Left lung (tissue), 10 donors: ENCODE results near the gene SORBS1. TPM values are rescaled to one million over a fixed set of nuclear protein-coding genes. Genes with fewer than 3 reads are reported as not detected.

ENCODE experiments used
- ATAC-seq: fragments of 200-7000 bp; cut with Tn5 transposase; one replicate; pipeline ENCODE4 v1.9.1; 2020; ENCODE audit warnings: moderate library complexity
- DNase-seq, 4 donors: peaks; one replicate each; pipeline ENCODE4 v3.0.0-alpha.2; 2013 to 2020
- H3K27ac ChIP-seq, 2 donors: fragments of 200-600 bp; sonication (generic) in 1 of 2; one replicate each; pipeline versions ENCODE4 v1.5.0 to v1.8.0; 2020 to 2021
- H3K27me3 ChIP-seq, 2 donors: fragments of 200-600 bp; sonication (generic) in 1 of 2; one replicate each; pipeline versions ENCODE4 v1.5.0 to v1.8.0; 2020 to 2021
- H3K36me3 ChIP-seq, 2 donors: fragments of 200-600 bp; sonication (generic) in 1 of 2; one replicate each; pipeline versions ENCODE4 v1.5.0 to v1.8.0; 2020 to 2021
- H3K4me1 ChIP-seq, 2 donors: fragments of 200-600 bp; one replicate each; pipeline ENCODE4 v1.8.0; 2021
- H3K4me3 ChIP-seq, 2 donors: fragments of 200-600 bp; sonication (generic) in 1 of 2; one replicate each; pipeline versions ENCODE4 v1.5.0 to v1.8.0; 2020 to 2021; ENCODE audit warnings: mild to moderate bottlenecking in 1 of 2
- H3K9me3 ChIP-seq, 2 donors: fragments of 200-600 bp; sonication (generic) in 1 of 2; one replicate each; pipeline versions ENCODE4 v1.5.0 to v1.8.0; 2020 to 2021
- intact Hi-C, 2 donors: fragments of 100-400 bp; cut with DNase I; formaldehyde crosslinking; loops; one replicate each; pipeline versions ENCODE4 v1.11.2 to v1.14.2; 2022
- polyA plus RNA-seq, 6 donors: library from polyadenylated mRNA; unstranded; fragments of 120-200 nt; gene quantifications; one replicate each; pipeline ENCODE4 v1.2.1, GENCODE V29; 2013; ENCODE audit not compliant: insufficient read length in 6 of 6
- total RNA-seq, 2 donors: library from RNA; stranded (reverse); fragmentation: NEBNext Ultra II Directional; extraction: Animal tissue kit (Norgen Biotek cat#: 25700); gene quantifications; one replicate each; pipeline ENCODE4 v1.2.1, GENCODE V29; 2021
- TF ChIP-seq, protein P1 (sequence below), 2 donors: fragments of 200-600 bp; sonication (generic) in 1 of 2; IDR thresholded peaks; one replicate each; pipeline versions ENCODE4 v1.5.0 to v1.8.0; 2021; ENCODE audit warnings: antibody characterized with exemption in 2 of 2
- donor health status: DM: no; HTN: yes; CAD: no.
- donor health status: DM: no; HTN: no; CAD: no.

The SORBS1 gene
- total and polyA plus RNA-seq, 8 donors, result 23.3 to 52.7 (median 36.4) TPM

DNA sequence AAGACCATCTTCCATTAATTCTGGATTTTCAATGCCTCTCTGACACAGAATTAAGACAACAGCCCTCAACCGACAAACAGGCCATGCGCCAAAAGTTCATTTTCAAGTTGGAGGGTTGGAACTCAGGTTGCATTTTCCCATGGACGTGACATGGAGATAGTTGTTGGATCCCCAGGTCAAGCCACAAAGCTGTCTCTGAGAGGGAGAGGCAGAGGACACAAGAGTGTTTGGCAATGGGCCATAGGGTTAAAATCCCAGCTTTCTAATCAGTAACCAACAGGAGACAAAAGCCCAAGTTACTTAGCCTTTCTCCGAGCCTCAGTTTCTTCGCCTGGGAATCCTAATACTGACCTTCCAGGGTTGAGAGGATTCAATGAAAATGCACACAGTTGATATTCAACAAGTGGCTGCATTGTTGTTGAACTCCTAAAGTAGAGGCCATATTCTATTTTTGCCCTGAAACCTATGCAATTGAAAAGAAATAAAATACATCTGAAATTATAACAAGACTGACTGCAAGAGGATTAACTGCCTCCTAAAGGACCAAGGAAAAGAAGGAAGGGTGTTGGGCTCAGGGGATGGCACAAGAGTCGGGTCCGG is 44.3 kb downstream of the SORBS1 start:
- Histone ChIP-seq H3K4me3 (no peak overlapping the region), H3K4me1 (peaks cover 0 to 5% of the 10 kb centered on the region in 2 donors), H3K27ac (no peak overlapping the region), H3K9me3 (no peaks in the 10 kb centered on the region), H3K36me3 (no peaks in the 10 kb centered on the region), H3K27me3 (no peaks in the 10 kb centered on the region)
- TF ChIP-seq, protein P1, sequence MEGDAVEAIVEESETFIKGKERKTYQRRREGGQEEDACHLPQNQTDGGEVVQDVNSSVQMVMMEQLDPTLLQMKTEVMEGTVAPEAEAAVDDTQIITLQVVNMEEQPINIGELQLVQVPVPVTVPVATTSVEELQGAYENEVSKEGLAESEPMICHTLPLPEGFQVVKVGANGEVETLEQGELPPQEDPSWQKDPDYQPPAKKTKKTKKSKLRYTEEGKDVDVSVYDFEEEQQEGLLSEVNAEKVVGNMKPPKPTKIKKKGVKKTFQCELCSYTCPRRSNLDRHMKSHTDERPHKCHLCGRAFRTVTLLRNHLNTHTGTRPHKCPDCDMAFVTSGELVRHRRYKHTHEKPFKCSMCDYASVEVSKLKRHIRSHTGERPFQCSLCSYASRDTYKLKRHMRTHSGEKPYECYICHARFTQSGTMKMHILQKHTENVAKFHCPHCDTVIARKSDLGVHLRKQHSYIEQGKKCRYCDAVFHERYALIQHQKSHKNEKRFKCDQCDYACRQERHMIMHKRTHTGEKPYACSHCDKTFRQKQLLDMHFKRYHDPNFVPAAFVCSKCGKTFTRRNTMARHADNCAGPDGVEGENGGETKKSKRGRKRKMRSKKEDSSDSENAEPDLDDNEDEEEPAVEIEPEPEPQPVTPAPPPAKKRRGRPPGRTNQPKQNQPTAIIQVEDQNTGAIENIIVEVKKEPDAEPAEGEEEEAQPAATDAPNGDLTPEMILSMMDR (IDR thresholded peaks at IDR 0.05), result no peak
- intact Hi-C loops, result no loop called here
- no peak for DNase-seq
- no peak for ATAC-seq

- peak; percentile 80 for ATAC-seq
- Histone ChIP-seq H3K9me3 (no peaks in the 10 kb centered on the region), H3K4me3 (no peak overlapping the region), H3K27me3 (no peaks in the 10 kb centered on the region), H3K27ac (peak overlapping the region in 1 of 2 donors; percentile 2), H3K4me1 (peaks cover 0 to 5% of the 10 kb centered on the region in 2 donors), H3K36me3 (no peaks in the 10 kb centered on the region)
- DNase-seq, result no peak
- intact Hi-C loops, result no loop called here
- TF ChIP-seq, protein P1 (IDR thresholded peaks at IDR 0.05), result no peak
Measured at GRCh38 chr10:95513941-95514392, 47.2 kb downstream of the SORBS1 start.

DNA sequence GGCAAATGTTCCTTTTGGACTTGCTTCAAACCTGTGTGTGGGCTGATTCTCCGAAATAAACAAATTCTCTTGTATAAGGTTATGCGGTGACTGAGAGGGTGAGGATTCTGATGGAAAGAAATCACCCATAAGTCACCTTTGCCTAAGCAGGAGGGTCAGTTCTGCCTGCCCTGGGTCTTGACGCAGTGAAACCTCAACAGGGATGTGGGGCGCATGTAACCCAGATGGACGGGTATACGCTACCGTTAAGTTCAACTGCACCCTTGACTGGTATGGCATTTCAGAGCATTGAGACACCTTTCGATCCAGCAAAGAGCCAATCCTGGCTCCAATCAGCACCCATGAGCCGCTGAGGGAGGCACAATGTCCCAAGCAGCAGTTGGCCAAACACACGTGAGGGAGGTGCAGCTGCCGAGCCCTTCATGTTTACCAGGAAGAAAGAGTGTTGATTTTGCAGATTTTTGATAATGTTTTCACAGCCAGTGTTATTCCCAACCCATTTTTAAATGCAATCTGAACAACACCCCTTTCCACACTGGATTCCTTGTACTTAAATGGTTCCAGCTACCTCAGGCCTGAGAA is 48.1 kb downstream of the SORBS1 start:
- ATAC-seq (peak; percentile 67), DNase-seq (no peak)
- no peaks in the 10 kb centered on the region for H3K9me3 ChIP-seq
- H3K36me3 ChIP-seq, result no peaks in the 10 kb centered on the region
- no peaks in the 10 kb centered on the region for H3K27me3 ChIP-seq
- H3K4me1 ChIP-seq, result peaks cover 0 to 5% of the 10 kb centered on the region in 2 donors
- TF ChIP-seq, protein P1 (IDR thresholded peaks at IDR 0.05), result no peak
- intact Hi-C loops, result no loop called here
- peak overlapping the region in 1 of 2 donors; percentile 5 for H3K27ac ChIP-seq
- H3K4me3 ChIP-seq, result no peak overlapping the region

DNA sequence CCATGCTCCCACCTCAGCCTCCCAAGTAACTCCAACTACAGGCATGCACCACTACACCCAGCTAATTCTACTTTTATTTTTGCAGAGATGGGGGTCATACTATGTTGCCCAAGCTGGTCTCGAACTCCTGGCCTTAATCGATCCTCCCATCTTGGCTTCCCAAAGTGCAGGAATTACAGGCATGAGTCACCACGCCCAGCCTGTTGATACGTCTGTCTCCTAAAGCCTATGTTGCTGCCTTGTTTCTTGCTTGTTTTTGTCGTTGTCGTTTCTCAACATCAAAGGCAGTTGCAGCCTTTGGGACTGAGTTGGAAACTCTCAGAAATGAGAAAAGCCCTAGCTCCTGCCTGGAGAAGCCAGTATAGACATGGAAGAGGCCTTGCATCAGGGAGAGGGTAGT is 49.9 kb downstream of the SORBS1 start:
- no peaks in the 10 kb centered on the region for H3K9me3 ChIP-seq
- TF ChIP-seq, protein P1 (IDR thresholded peaks at IDR 0.05), result no peak
- H3K27ac ChIP-seq, result no peak overlapping the region
- no peaks in the 10 kb centered on the region for H3K27me3 ChIP-seq
- ATAC-seq (no peak), DNase-seq (no peak)
- H3K4me3 ChIP-seq, result no peak overlapping the region
- H3K4me1 ChIP-seq, result peaks cover 0 to 6% of the 10 kb centered on the region in 2 donors
- intact Hi-C loops, result no loop called here
- H3K36me3 ChIP-seq, result no peaks in the 10 kb centered on the region

- Histone ChIP-seq H3K27ac (peak overlapping the region in 1 of 2 donors; percentile 48), H3K36me3 (no peaks in the 10 kb centered on the region), H3K9me3 (no peaks in the 10 kb centered on the region), H3K27me3 (no peaks in the 10 kb centered on the region), H3K4me1 (peaks cover 0 to 9% of the 10 kb centered on the region in 2 donors), H3K4me3 (no peak overlapping the region)
- TF ChIP-seq, protein P1 (IDR thresholded peaks at IDR 0.05), result no peak
- intact Hi-C loops, result no loop called here
- DNase-seq (peak in 1 of 4 donors; percentile 34), ATAC-seq (no peak)
Measured at GRCh38 chr10:95509251-95509650, 51.9 kb downstream of the SORBS1 start.
